ENCODE results near the gene FAM83C. TPM values are rescaled to one million over a fixed set of nuclear protein-coding genes. Genes with fewer than 3 reads are reported as not detected.

FAM83C gene
- total and polyA plus RNA-seq, 9 of the 15 experiments (the other 6 are each of a cell fraction or from before 2014, with no cell fraction given), result not detected

- TF ChIP-seq ZNF395 (CRISPR knock-in tag; IDR thresholded peaks at IDR 0.05) (no peak), E2F6 (IDR thresholded peaks at IDR 0.05; ENCODE audit: borderline replicate concordance in 1 of 2, extremely low read depth in 1 of 2, insufficient read depth in 1 of 2, insufficient read length in 1 of 2, low read depth in 1 of 2, low read length in 1 of 2, poor library complexity in 1 of 2, severe bottlenecking in 1 of 2) (peak in 1 of 2 experiments; percentile 25), BCOR (IDR thresholded peaks at IDR 0.05) (0 out of 2 replicates have a peak, but pooled peaks have one; percentile 6), PML (IDR thresholded peaks at IDR 0.05; ENCODE audit: low read length) (peak; percentile 69; the same call in 1 of the 2 replicates), DMBX1 (CRISPR knock-in tag; IDR thresholded peaks at IDR 0.05; ENCODE audit: borderline replicate concordance) (0 out of 2 replicates have a peak, but pooled peaks have one; percentile 24), ZNF76 (CRISPR knock-in tag; IDR thresholded peaks at IDR 0.05; ENCODE audit: borderline replicate concordance) (no peak), DDX20 (tag; IDR thresholded peaks at IDR 0.05; ENCODE audit: low read depth) (no peak), CXXC5 (CRISPR knock-in tag; IDR thresholded peaks at IDR 0.05) (peak; percentile 99), BHLHE40 (IDR thresholded peaks at IDR 0.05; ENCODE audit: low read length) (peak; percentile 32; the same call in 1 of the 2 replicates), MEF2A (IDR thresholded peaks at IDR 0.05; ENCODE audit: control insufficient read depth, low read depth, low read length) (no peak), PTRF (tag; IDR thresholded peaks at IDR 0.05) (no peak), ZNF57 (CRISPR knock-in tag; IDR thresholded peaks at IDR 0.05) (no peak), NR0B1 (IDR thresholded peaks at IDR 0.05; ENCODE audit: partially characterized antibody) (no peak), HNRNPL (IDR thresholded peaks at IDR 0.05; ENCODE audit: low read depth, low read length) (no peak), SMAD1 (IDR thresholded peaks at IDR 0.05; ENCODE audit: low read depth, low read length, partially characterized antibody) (peak; percentile 62), RBM14 (IDR thresholded peaks at IDR 0.05; ENCODE audit: borderline replicate concordance, insufficient read depth, low read depth, low read length) (no peak), E2F8 (IDR thresholded peaks at IDR 0.05; ENCODE audit: low read depth, partially characterized antibody) (peak; percentile 88), FOXO4 (CRISPR knock-in tag; IDR thresholded peaks at IDR 0.05) (no peak)
Measured at GRCh38 chr20:35284267-35284991, 7.8 kb downstream of the FAM83C start, which contains the start of gene EIF6 (continued).
